HG02642 (cell line): Measurements from ENCODE around the gene UBTD2.

Experiments
- ATAC-seq: cut with Tn5 transposase; IDR thresholded peaks from one replicate; pipeline ENCODE4 v1.9.1; 2021; ENCODE audit warnings: mild to moderate bottlenecking; ENCODE audit not compliant: unreplicated experiment, poor library complexity

Gene UBTD2

GRCh38 chr5:172178301-172178987 lies 105.1 kb downstream of the UBTD2 start:
- ATAC-seq, result no peak

DNA sequence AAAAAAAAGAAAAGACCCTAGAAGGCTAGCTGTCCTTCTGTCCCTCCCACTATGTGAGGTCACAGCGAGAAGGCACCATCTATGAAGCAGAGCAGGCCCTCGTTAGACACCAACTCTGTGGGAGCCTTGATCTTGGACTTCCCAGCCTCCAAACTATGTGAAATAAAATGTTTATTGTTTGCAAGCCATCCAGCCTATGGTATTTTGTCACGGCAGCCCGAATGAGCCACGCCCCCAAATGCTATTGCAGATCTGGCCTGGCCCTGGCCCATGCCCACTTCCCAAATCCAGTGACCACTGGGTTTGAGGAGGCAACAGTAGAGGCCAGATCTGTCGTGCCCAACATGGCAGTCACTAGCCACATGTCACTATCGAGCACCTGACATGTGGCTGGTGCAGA lies 106.4 kb downstream of the UBTD2 start:
- no peak for ATAC-seq

GRCh38 chr5:172175263-172175719 lies 108.3 kb downstream of the UBTD2 start:
- ATAC-seq, result peak; percentile 55

DNA sequence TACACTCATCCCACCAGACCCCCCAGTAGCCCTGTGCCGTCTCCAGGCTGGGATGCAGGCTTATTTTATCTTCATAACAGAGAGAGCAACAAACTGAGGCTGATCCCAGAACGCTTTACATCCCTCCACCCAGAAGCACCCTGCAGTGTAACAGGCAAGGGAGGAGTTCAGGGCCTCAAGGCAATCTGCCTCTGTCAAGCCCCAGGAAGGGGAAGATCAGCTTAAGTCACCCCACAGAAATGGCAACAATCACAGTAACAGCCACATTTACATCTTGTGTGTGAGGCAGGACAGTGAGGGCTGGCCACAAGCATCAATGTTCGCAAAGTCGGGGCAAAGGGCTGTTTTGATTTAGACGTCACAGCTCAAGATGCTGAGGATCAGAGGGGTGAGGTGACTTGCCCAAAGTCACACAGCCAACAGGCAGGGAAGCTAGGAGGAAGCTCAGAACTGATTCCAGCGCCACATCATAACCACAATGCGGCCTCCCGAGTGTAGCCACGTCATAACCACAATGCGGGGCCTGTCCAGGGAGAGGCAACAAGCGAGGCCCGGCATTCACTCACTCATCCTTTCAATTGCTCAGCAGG lies 109.9 kb downstream of the UBTD2 start:
- ATAC-seq, result no peak

DNA sequence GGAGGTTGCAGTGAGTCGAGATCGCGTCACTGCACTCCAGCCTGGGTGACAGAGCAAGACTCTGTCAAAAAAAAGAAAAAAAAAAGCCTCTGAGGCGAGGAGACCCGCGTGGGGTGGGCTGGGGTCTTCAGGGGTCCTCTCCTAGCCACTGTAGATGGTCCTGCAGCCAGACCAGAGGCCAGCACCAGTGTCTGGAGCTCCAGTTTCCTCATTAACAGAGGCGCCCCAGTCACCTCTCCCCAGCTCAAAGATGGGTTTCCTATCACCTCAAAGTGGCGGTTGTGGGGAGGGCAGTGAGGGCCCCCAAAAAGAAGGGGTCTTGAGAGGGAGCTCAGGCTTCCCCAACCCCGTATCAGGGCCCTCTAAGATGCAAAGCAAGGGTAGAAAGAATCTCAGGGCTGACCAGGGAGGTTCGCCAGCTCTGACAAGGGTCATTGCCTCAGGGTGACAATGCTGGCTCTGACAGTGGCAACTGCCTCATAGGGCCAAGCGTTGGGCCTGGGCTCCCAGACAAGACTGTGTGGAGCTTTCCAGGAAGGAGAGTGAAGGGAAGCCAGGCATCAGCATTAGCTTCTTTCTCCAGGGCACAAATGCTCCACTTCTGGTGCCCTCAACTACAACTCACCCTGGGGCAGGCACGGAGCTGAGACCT lies 110.5 kb downstream of the UBTD2 start:
- no peak for ATAC-seq

- ATAC-seq, result no peak
These were observed 112.4 kb downstream of the UBTD2 start for GRCh38 chr5:172171118-172171517.

GRCh38 chr5:172170251-172170701 lies 113.3 kb downstream of the UBTD2 start:
- no peak for ATAC-seq

- ATAC-seq, result no peak
These were observed 114.3 kb downstream of the UBTD2 start for GRCh38 chr5:172169216-172169615.

DNA sequence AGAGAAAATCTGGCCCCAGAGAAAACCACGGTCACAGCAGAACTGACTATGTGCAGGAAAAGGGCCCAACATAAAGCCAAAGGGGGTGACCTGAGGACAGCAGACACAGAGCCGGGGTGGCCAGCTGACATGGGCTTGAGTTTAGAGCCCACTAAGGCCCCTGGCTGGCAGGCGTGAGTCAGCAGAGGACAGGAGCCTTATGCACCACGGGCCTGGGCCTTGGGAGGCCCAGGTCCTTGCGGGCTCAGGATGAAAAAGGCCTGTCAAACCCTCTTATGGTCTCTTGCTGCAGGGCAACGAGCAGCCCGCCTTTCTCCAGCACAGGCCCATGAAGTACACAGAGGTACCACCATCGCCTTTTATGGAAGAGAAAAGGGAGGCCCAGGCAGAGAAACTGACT lies 115.3 kb downstream of the UBTD2 start:
- ATAC-seq, result no peak

- no peak for ATAC-seq
These were observed 115.7 kb downstream of the UBTD2 start for GRCh38 chr5:172167895-172168294.

DNA sequence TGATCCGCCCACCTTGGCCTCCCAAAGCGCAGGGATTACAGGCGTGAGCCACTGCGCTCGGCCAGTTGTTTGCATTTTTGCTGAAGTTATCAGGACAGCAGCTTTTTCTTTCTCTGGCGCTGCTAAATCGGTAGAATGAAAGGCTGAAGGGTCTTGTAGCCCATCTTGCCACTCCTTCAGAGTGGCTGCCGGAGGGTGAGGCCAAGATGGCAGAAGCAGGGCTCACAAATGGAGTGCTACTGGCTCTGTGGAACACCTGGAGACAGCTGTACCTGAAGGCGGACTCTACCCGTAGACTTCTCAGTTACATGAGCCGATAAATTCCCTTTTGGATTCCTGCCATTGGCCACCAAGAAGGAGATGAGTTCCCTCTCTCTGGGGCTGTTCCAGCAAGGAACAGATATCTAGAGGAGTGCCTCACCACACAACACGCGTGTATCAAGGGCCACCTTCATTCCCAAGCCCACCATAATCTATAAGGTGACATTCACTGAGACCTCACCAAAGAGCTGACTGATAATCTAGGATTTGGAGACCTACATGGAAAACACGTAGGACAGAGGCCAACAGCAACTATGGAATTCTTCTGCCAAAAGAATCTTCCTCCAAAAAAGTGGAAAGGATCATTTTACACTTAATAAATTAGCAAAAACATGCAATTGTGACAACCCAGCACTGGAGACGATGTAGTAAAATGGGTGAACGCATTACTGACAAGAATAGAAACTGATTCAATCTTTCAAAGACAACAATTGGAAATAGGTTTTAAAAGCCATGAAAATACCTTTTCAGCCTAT lies 117.3 kb downstream of the UBTD2 start:
- ATAC-seq, result no peak

GRCh38 chr5:172165465-172165864 lies 118.1 kb downstream of the UBTD2 start:
- ATAC-seq, result peak; percentile 61

GRCh38 chr5:172164769-172165212 lies 118.8 kb downstream of the UBTD2 start:
- no peak for ATAC-seq

DNA sequence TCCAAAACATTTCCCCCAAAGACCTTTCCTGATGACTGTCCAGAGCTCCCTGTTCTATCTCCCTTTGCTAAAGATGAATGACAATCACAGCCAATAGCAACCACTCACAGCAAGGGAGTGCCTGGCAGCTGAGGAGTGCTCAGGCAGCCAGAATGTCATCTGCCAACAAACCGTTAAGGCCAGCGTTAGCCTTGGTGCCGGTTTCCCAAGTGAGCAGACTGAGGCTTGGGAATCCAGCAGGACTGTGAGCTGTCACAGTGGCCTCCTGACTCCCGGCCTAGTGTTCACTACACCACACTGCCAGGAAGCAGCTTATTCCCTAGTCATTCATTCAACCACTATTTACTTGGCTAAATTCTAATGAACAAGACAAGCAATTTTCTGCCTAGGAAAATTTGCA lies 120.2 kb downstream of the UBTD2 start:
- no peak for ATAC-seq

- ATAC-seq, result no peak
These were observed 120.6 kb downstream of the UBTD2 start for GRCh38 chr5:172162987-172163343.

- no peak for ATAC-seq
These were observed 121.1 kb downstream of the UBTD2 start for GRCh38 chr5:172162323-172162986.

- ATAC-seq, result no peak
These were observed 123.1 kb downstream of the UBTD2 start for GRCh38 chr5:172160506-172160905.
